HT1080 (cell line): ENCODE data around the gene NR2C2AP. TPM values are rescaled to one million over a fixed set of nuclear protein-coding genes. Genes with fewer than 3 reads are reported as not detected.
A peak's percentile ranks its signal among the peaks of the same experiment; 100 is the strongest.
"Not testable (repeated sequence)": the region's sequence is repeated elsewhere in the genome, so short reads cannot be mapped to it uniquely, and the experiment has no call there.

Source experiments
- DNase-seq: peaks from one replicate; pipeline ENCODE4 v3.0.0-alpha.2; 2015; ENCODE audit warnings: low read depth
- total RNA-seq: library from RNA; depleted of rRNA; stranded (reverse); fragments of >200 nt; shearing (Covaris generic); gene quantifications from 2 replicates; pipeline ENCODE4 v1.2.3, GENCODE V29; 2014

Gene NR2C2AP
- total RNA-seq, 1 experiment from 2014 or later = 25.4 TPM

DNA sequence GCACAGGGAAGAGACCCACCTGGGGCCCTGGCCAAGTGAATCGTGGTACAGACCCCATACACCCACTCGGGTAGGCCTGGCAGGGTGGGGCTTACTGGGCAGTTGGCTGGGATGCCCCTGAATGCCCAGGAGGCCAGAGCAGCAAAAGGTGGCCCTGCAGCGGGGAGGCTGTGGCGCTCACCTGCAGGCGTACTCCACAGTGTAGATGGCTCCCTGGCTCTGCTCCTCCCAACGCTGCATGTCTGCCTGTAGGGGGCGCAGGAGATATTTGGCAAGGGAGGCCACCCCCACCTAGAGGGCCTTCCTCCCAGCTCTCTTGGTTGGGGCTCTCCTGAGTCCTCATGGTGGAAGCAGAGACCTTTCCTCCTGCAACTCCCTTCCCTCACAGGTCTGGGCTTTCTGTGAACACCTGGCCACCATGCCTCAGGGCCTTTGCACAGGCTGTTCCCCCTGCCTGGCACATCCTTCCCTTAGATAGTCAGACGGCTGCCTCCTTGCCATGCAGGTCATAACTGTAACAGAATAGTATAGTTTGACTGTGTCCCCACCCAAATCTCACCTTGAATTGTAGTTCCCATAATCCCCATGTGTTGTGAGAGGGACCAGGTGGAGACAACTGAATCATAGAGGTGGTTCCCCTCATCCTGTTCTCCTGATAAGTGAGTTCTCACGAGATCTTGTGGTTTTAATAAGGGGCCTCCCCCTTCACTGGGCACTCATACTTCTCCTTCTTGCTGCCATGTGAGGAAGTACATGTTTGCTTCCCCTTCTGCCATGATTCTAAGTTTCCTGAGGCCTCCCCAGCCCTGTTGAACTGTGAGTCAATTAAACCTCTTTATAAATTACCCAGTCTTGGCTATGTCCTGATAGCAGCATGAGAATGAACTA lies 17.1 kb downstream of the NR2C2AP start:
- peak; percentile 19 for DNase-seq

DNA sequence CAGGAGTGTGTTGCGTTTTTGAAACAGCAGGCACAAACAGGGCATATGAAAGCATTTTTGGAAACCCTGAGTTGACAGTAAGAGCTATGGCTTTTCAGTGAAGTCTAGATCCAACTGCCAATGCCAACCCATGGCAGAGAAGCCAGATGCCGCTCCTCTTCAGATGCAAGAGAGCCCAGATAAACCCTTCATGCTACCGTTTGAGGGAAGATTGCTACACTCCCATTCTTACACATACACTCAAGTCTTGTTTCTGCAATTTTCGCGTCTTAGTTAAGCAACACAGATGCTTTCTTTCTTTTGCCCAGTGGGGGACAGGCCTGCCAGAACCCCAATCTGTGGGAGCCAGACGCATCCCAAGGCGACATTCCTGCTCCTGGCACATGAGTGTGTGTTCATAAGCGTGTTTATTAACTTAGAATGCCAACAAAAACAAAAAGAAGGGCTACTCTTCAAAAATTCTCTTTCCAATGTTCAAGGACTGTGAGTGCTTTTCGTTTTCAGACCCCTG lies 21.7 kb downstream of the NR2C2AP start:
- no peak for DNase-seq

DNA sequence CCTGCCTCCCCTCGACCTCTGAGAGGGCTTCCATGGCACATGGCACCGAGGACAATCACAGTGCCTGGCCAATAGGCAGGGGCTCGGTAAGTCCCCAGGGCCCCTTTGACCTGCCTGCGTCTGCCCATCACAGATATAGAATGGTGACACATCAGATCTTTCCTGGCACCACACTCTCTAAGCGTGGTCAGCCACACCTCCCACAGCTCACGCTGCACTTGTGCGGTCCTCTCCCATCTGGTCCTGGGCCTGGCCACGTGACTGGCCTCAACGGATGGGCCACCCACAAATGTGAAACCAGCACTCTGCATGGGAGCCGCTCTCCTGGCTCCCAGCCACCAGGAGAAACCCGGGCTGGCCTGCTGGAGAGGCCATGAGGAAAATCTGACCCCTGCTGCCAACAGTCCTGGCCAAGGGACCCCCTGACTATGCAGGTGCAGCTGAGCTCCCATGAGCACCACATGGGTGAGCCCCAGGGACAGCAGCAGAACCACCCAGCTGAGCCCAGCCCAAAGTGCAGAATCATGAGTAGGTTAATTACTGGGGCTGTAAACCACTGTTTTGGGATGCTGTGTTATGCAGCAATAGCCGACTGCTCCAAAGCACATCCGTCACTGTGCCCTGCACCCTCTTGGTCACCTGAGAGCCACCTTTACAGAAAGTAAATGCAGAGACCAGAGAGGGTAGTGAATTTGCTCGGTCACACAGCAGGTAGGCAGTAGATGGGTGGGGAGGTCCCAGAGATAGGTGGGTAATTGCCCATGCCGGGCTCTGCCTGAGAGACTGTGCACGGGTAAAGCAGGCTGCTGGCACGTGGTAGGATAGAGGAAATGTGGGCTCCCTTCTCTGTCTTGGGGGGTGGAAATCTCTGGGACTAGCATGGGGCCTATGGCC lies 23.4 kb downstream of the NR2C2AP start:
- DNase-seq = no peak

DNA sequence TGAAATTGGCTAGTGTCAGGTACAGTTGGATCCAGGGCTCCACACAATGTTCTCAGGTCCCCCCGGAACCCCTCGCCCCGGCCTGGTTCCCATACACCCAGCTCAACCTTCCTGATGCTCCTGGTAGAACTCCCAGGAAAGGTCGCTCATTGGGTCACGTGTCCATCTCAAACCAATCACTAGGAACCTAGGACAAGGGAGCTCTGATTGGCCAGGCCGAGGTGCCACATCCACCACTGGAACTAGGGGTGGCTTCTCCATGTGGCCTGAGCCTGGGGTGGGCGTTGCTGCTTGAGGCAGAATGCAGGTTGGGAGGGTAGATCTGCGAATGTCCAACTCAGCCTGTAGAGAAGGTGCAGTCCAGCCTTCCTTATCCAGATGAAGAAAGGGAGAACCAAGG lies 26.3 kb downstream of the NR2C2AP start:
- DNase-seq = no peak

DNA sequence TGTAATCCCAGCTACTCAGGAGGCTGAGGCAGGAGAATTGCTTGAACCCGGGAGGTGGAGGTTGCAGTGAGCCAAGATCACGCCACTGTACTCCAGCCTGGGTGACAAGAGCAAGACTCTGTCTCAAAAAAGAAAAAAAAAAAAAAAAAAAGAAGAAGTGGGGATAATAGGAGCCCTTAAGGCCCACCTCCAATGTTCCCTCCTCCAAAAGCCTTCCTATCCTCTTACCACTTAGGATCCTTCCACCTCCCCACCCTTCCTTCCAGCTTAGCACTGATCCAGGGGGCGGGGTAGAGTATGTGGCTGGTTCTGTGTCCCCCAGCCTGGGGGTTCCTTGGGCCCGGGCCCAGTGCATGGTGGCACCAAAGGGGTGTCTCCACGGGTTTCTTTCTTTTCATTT lies 30.0 kb downstream of the NR2C2AP start:
- DNase-seq = not testable (repeated sequence)

DNA sequence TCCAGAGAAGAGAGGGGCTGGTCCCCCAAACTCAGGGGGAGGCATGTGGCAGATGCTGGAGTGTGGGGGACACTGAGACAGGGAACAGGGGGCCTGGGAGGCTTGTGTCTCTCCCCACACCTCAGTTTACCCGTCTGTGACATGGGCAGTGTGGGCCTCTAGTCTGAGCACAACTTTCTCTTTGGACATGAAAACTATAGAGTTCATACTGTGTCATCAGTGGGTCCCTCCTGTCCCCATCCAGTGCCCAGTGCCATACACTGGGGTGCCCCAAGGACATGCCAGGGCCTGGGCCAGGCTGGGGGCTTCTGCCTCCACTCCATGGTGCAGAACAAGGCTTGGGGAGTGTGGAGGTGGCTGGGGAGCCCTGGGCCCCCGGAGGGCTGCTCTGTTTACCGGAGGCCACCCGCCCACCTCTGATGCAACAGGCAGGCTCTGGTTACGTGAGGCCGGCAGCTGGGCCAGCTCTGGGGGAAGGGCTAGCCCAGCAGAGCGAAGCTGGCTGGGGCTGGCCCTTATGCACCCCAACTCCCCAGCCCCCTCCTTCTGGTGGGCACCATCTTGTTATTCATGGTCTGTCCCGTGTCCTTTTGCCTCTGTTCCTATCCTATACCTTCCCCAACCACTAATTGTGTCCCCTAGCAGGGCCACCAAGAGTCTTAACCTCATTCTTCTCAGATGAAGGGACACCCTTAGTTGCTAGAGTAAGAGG lies 31.2 kb downstream of the NR2C2AP start:
- no peak for DNase-seq

DNA sequence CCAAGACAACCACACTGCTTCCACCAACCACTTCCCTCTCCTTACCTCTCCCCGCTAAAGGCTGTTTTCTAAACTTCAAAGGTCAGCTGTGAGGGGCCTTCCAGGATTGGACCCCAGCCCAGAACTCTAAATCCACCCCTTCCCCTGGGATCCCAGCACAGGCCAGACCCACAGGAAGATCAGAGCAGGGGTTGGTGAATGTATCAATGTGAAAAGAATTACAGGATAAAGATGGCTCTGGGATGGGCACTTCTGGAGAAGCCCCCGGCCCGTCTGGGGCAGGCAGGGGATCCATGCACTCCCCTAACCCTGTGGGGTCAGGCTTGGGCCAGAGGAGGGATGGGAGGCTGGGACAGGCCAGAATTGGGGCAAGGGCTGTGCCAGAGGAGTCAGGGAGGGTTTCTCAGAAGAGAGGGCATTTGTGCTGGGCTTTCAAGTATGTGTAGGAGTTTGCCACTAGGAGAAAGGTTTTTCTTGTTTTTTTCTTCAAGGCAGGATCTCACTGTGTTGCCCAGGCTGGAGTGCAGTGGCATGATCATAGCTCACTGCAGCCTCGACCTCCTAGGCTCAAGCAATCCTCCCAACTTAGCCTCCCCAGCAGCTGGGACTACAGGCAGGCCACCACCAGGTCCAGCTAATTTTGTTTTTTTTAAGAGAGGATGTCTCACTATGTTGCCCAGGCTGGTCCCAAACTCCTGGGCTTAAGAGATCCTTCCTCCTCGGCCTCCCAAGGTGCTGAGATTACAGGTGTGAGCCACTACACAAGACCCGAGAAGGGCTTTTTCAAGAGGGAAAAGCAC lies 32.1 kb downstream of the NR2C2AP start:
- no peak for DNase-seq

DNA sequence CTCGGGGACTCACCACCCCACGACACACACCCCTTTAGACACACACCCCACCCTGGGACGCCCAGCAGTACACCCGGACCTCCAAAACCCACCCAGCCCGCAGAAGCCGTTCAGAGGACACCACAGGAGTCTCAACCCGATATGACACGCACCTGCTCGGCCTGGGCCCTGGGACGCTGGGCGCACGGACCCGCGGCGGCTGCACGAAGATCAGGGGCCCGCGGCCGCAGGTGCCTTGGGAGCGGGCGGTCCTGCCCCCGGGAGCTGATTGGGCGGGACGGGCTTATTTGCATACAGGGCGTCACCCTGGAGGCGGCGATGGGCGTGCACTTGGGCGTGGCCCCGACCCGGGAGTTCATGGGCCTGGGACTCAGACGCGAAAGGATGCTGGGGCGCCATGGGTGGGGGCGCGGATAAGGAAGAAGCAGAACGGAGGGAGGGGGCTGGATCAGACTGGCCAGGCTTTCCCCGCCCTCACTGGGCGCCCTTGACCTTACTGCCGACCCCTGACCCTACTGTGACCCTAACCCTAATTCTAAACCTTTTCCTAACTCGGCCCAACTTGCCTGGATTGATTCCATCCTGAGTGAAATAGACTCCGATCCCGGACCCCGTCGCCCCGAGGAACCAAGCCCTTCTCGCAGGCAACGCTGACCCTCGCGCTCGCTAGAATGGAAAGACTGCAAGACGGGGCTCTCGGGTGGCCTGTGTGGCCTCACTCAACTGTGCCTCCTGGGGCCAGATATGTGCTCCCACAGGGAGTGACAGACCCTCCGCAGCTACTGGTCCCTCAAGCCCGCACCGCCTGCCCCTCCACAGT lies 33.0 kb downstream of the NR2C2AP start, which contains the start of gene MEF2B:
Gene MEF2B (minus strand): TSS at position 211 of the 820 bp plus-strand sequence. CDS start 19,528 bp downstream, outside the sequence.
- no peak for DNase-seq

DNA sequence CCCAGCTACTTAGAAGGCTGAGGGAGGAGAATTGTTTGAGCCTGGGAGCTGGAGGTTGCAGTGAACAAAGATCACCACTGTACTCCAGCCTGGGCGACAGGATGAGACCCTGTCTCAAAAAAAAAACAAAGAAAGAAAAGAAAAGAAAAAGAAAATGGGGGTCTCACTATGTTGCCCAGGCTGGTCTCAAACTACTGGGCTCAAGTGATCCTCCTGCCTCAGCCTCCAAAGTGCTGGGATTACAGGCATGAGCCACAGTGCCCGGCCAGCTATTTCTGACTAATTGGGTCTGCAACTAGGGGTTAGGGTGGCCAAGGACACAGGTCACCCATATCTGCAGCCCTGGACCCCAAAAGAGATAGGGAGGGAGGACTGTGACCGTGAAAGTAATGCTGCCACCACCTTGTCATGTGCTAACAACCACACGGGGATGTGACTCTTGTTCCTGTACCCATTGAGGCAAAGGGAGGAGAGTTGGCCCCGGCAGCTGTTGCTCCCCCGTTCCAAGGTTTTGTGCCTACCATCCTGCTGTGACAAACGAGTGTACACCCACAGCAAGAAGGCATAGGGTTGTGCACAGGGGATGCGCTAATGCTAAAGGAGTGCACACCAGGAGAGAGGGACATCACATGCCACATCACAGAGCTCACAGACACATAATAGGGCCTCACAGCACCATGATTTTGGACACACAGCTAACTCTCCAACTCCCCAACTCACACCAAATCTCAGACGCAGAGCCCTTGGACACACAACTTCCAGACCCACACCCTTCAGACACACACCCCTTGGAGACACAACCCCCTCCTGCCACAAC lies 33.8 kb downstream of the NR2C2AP start:
- DNase-seq = no peak

DNA sequence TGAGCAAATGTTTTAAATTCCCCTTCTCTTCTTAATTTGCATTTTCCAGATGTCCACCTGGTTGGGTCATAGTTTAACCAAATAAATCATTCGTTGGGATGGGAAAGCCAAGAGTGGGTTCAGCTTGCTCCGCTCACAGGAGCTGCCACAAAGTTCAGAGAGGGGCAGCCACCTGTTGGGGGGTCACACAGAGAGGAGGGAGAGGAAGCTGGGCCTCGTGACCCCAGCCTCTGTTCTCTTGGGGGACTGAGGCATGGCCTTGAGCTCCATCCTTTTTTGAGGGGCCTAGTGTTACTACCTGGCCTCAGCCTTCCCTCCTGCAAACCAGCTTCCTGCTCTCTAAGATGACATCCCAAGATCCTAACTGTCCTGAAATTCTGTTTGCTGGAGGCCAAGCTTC lies 35.6 kb downstream of the NR2C2AP start:
- no peak for DNase-seq

DNA sequence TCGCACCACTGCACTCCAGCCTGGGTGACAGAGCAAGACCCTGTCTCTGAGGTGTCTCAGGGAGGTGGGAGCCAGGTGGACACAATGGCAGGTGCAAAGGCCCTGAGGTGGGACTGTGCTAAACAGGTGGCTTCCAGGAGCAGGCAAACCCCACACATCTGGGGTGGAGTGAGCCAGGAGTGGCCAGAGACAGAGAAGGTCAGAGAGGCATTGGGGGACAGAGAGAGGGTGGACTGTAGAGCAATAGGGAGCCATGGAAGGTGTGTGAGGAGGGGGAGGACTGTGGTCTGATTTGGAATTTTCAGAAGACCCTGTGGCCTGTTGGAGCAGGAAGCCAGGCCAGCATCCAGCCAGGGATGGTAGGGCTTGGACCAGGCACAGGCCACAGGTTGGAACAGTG lies 37.8 kb downstream of the NR2C2AP start:
- DNase-seq = no peak

DNA sequence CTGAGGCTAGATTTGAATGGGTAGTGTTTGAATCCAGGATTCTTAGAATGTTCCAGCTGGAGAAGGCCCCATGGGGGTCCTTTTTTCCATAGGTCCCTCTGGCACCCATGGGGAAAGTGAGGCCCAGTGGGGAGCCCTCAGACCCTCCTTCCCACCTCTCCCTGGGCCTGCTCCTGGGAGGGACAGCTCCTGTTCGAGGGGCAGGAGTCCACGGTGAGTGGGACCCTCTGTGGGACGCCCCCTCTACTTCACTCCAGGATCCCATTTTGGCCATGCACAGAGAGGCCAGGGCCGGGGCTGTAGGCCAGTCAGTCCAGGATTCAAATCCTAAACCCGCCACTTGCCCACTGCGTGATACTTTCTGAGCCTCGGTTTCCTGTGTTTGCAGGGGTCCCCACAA lies 40.7 kb downstream of the NR2C2AP start:
- DNase-seq = no peak

DNA sequence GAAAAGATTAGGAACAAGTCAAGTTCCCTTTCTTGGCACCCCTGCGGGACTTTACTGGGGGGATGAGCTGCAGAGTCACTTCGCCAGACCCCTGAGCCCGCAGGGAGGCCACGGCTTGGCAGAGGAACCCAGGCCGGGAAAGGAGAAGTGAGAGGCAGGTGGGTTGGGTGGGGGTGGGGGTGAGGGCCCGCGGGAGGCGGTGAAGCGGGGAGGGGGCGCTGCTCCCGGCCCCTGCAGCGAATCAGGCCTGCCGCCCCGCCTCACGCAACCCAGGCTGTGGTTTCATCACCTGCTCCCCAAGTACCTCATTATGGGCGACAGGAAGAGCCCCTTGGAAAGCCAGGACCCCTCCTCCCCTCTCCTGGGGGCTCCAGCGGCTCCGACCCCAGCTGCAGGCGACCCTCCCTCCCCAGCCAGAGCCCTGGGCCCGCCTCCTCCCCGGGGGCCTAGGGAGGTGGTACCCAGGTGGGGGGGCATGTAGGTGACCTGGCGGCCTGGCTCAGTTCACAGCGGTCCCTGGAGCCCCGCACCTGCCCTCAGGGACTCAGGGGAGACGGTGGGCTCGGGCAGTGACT lies 42.7 kb downstream of the NR2C2AP start:
- no peak for DNase-seq

DNA sequence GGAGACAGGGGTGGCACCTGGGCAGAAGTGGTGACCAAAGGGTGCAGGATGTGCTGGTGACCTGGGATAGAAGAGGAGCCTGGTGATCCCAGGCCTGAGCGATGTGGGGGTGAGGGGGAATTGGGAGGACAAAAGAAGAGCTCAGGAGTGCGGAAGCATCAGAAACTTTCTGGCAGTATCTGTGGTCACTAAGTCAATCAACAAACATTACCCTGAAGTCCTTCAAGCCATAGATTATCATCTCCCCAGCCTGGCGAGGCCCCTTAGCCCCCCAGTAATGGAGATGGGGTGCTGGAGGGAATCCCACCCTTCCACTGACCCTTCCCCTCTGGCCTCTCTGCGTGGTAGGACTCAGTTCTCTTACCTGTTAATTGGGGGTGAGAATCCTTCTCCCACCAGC lies 43.7 kb downstream of the NR2C2AP start:
- DNase-seq = no peak

DNA sequence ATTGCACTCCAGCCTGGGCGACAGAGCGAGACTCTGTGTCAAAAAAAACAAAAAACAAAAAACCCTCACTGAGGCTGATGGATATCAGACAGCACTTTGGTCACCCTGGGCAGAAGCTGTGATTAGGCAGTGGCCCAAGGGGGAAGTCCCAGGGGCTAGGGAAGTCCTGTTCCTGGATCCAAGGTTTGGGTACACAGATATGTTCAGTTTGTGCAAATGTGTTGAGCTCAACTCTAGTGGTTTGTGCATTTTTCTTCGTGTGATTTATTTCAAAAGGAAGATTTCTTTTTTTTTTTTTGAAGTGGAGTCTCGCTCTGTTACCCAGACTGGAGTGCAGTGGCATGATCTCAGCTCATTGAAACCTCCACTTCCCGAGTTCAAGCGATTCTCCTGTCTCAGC lies 45.4 kb downstream of the NR2C2AP start:
- no peak for DNase-seq

DNA sequence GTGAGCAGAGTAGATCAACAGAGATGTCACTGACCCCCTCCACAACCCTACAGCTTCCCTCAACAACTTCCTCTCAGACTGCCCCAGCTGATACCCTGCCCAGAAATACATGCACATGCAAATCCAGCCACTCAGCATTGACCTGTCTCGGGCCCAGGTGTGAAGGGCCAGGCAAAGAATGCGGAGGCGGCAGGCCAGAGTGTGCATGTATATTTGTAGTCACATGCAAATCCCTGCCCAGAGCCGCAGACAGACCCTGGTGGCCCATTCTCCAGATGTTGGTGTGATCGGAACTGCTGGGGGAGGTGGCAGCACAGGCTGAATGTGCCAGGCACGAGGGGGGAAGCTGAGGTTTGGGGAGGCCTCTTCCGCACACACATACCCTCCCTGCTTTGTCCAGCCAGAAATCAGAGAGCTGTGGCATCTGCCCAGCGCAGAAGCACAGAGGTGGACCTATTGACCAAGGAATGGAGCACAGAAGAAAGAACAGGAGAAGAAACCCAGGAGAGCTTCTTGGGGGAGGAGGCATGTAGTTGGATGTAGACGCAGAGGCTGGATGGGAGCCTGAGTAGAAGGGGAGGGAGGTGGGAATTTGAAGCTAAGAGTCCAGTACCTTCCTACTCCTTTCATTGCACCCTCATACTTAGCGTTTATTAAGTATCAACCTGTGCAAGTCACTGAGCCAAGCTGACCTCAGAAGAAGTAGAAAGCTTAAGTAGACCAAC lies 47.6 kb downstream of the NR2C2AP start:
- no peak for DNase-seq

DNA sequence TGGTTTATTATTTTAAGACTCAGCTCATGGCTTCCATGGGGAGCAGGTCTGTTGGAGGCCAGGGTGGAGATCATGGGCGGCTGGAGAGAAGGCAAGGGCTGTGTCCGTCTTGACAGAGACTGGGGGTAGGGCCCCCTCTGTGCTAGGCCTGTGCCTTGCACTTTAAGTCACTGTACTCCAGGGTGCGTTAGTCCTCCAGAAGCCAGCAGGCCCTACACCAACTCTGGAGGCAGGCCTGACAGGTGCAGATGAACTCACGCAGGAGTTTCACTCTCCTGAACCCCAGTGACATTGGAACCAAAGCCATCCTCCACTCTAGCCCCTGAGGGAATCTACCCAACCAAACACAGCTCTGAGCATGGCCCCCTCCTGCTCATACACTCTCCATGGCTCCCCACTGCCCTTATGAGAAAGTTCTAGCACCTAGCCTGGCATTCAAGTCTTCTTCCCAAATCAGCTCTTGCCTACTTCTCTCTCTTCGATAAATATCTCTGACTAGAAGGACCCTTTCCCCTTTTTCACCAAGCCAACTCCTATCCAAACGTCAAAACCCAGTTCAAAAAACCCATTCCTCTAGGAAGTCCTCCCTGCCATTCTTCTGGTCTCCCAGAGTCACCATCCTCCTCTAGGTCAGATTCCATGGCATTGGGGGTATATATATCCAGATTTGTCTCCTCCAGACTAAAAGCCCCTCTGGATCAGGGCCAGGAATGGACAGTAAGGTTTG lies 48.3 kb downstream of the NR2C2AP start:
- no peak for DNase-seq
